ENCODE measurements around the gene PNPLA6. TPM values are rescaled to one million over a fixed set of nuclear protein-coding genes. Genes with fewer than 3 reads are reported as not detected.

Gene PNPLA6
- total and polyA plus RNA-seq, 9 of the 15 experiments (the other 6 are each of a cell fraction or from before 2014, with no cell fraction given) = 0.07 to 30.2 (median 8.3) TPM

DNA sequence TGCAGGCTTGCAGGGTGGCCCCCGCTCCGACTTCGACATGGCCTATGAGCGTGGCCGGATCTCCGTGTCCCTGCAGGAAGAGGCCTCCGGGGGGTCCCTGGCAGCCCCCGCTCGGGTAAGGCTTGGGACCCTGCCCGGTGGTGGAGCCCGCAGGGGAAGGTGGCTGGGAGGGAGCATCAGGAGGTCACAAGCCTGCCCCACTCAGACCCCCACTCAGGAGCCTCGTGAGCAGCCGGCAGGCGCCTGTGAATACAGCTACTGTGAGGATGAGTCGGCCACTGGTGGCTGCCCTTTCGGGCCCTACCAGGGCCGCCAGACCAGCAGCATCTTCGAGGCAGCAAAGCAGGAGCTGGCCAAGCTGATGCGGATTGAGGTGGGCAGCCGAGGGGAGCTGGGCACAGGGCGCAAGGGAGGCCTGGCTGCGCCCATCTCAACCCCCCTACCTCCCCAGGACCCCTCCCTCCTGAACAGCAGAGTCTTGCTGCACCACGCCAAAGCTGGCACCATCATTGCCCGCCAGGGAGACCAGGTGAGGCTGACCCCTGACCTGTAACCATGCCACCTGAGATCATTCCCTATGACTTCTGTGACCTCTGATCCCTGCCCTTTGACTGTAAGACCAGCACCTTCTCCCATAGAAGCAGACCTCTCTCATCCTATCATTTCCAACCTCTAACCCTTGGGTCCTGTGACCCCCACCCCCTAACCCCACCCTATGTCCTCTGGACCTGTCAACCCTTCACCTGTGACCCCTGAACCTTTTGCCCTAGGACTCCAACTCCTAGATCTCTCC, 7.2 kb downstream of the PNPLA6 start:
- H3K9ac ChIP-seq (ENCODE audit: insufficient read depth in 1 of 2, low read depth in 2 of 2, low read length in 2 of 2) = no peak overlapping the region
- H4K20me1 ChIP-seq (replicated peaks; ENCODE audit: control insufficient read depth, insufficient read depth, low read length) = no peaks in the 10 kb centered on the region
- no peak overlapping the region for H2AFZ ChIP-seq (ENCODE audit: low read depth, low read length)
- CTCF ChIA-PET (ENCODE audit: low intra/inter-chr PET ratio) = no interaction called here
- WGBS (ENCODE audit: insufficient coverage, low coverage, missing lambda C conversion rate) = 97% methylated on average over 22 of the region's 24 CpGs
- no peaks in the 10 kb centered on the region for H3K9me3 ChIP-seq (replicated peaks; ENCODE audit: control insufficient read depth, insufficient read depth, low read depth, low read length)
- BruUV-seq (replicated peaks) = no TSS peak
- peaks cover 13% of the 10 kb centered on the region; the same call in 1 of the 3 replicates for H3K36me3 ChIP-seq (ENCODE audit: control insufficient read depth, insufficient read depth, low read length)
- POLR2A ChIA-PET = no interaction called here
- TF ChIP-seq NR2C2 (CRISPR knock-in tag; IDR thresholded peaks at IDR 0.05) (no peak), NR2C2 (tag; IDR thresholded peaks at IDR 0.05) (0 out of 2 replicates have a peak, but pooled peaks have one; percentile 13), PPARD (CRISPR knock-in tag; IDR thresholded peaks at IDR 0.05) (no peak)
- no peak overlapping the region for H3K4me3 ChIP-seq
- no peak overlapping the region for H3K4me2 ChIP-seq (ENCODE audit: insufficient read depth, low read length)
- H3K9me1 ChIP-seq (ENCODE audit: control insufficient read depth, insufficient read depth, low read length) = no peaks in the 10 kb centered on the region
- no peak overlapping the region for H3K27ac ChIP-seq (ENCODE audit: extremely low read depth, low read depth, low read length)
- intact Hi-C loops (cut with micrococcal nuclease) (no loop called here), in situ Hi-C loops (cut with MboI) (no loop called here)
- peaks cover 5 to 38% of the 10 kb centered on the region in 2 experiments; a peak in 3 of 5 replicates for H3K4me1 ChIP-seq (replicated peaks in 1 of 2; ENCODE audit: control insufficient read depth in 2 of 2, insufficient read depth in 2 of 2, low read length in 2 of 2)
- FAIRE-seq = no peak
- ATAC-seq = no peak
- no peaks in the 10 kb centered on the region for H3K79me2 ChIP-seq (ENCODE audit: control insufficient read depth, insufficient read depth, low read length)
- no peaks in the 10 kb centered on the region for H3K27me3 ChIP-seq (ENCODE audit: control insufficient read depth in 2 of 2, insufficient read depth in 2 of 2, low read length in 2 of 2)
- DNase-seq (ENCODE audit: extremely low read depth in 1 of 4, low spot score in 3 of 4) = no peak

DNA sequence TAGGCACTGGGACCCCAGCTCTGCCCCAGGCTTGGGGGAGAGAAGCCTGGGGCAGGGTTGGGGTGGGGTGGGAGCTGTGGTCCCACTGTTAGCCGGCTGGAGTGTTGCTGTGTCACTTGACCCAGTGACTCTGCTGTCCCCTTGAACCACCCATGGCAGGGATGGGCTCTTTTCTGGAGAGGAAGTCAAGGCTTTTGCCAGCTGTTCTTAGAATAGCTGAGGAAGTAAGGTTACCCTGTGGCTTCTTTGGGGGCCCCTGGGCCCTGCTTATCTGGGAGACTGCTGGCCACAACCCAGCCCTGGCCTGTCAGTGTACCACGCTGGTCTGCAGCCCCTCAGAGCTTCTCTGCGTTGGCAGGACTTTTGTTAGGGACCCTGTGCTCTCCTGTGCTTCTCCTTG, 9.1 kb downstream of the PNPLA6 start:
- no peaks in the 10 kb centered on the region for H4K20me1 ChIP-seq (replicated peaks; ENCODE audit: control insufficient read depth, insufficient read depth, low read length)
- no peaks in the 10 kb centered on the region for H3K27me3 ChIP-seq (ENCODE audit: control insufficient read depth in 2 of 2, insufficient read depth in 2 of 2, low read length in 2 of 2)
- no peaks in the 10 kb centered on the region for H3K9me3 ChIP-seq (replicated peaks; ENCODE audit: control insufficient read depth, insufficient read depth, low read depth, low read length)
- H3K9ac ChIP-seq (ENCODE audit: insufficient read depth in 1 of 2, low read depth in 2 of 2, low read length in 2 of 2) = peak overlapping the region in 1 of 2 experiments; percentile 78; a peak in 2 of 4 replicates
- H3K4me1 ChIP-seq (replicated peaks in 1 of 2; ENCODE audit: control insufficient read depth in 2 of 2, insufficient read depth in 2 of 2, low read length in 2 of 2) = peaks cover 5 to 39% of the 10 kb centered on the region in 2 experiments; a peak in 3 of 5 replicates
- FAIRE-seq (no peak), DNase-seq (ENCODE audit: extremely low read depth in 1 of 4, low spot score in 3 of 4) (no peak), ATAC-seq (no peak)
- 30% methylated on average over 2 of the region's 3 CpGs for WGBS (ENCODE audit: insufficient coverage, low coverage, missing lambda C conversion rate)
- no peak for TF ChIP-seq NR4A1 (CRISPR knock-in tag; IDR thresholded peaks at IDR 0.05)
- TF ChIP-seq NR4A1 (tag; IDR thresholded peaks at IDR 0.05) = no peak
- peak; percentile 50; the same call in 1 of the 2 replicates for TF ChIP-seq SPI1 (IDR thresholded peaks at IDR 0.05; ENCODE audit: borderline replicate concordance, low read depth, low read length)
- no peaks in the 10 kb centered on the region for H3K79me2 ChIP-seq (ENCODE audit: control insufficient read depth, insufficient read depth, low read length)
- intact Hi-C loops (cut with micrococcal nuclease) (no loop called here), in situ Hi-C loops (cut with MboI) (no loop called here)
- H3K4me2 ChIP-seq (ENCODE audit: insufficient read depth, low read length) = no peak overlapping the region
- CTCF ChIA-PET (ENCODE audit: low intra/inter-chr PET ratio) = no interaction called here
- no peak overlapping the region for H3K27ac ChIP-seq (ENCODE audit: extremely low read depth, low read depth, low read length)
- no peaks in the 10 kb centered on the region for H3K9me1 ChIP-seq (ENCODE audit: control insufficient read depth, insufficient read depth, low read length)
- no peak overlapping the region for H2AFZ ChIP-seq (ENCODE audit: low read depth, low read length)
- POLR2A ChIA-PET = no interaction called here
- peaks cover 13% of the 10 kb centered on the region; the same call in 1 of the 3 replicates for H3K36me3 ChIP-seq (ENCODE audit: control insufficient read depth, insufficient read depth, low read length)
- BruUV-seq (replicated peaks) = no TSS peak
- H3K4me3 ChIP-seq = no peak overlapping the region
